Hepatocyte (in vitro differentiated cells): ENCODE results near the gene DNAH17. TPM values are rescaled to one million over a fixed set of nuclear protein-coding genes. Genes with fewer than 3 reads are reported as not detected.

Experiments used
- DNase-seq: peaks from one replicate; pipeline ENCODE4 v3.0.0-alpha.2; 2016; ENCODE audit warnings: low spot score
- H2AFZ ChIP-seq: fragments of 200-600 bp; sonication (generic); 2 replicates; pipeline ENCODE4 v1.6.0; 2016; ENCODE audit warnings: antibody characterized with exemption, mild to moderate bottlenecking
- H3K27ac ChIP-seq: fragments of 200-600 bp; sonication (generic); 2 replicates; pipeline ENCODE4 v1.5.1; 2016; ENCODE audit warnings: mild to moderate bottlenecking
- H3K27me3 ChIP-seq: fragments of 200-600 bp; sonication (generic); 2 replicates; pipeline ENCODE4 v1.6.1; 2016
- H3K36me3 ChIP-seq: fragments of 200-600 bp; sonication (generic); replicated peaks from 2 replicates; pipeline ENCODE4 v1.5.1; 2016; ENCODE audit warnings: low read depth; ENCODE audit not compliant: insufficient read depth
- H3K4me1 ChIP-seq: fragments of 200-600 bp; sonication (generic); 2 replicates; pipeline ENCODE4 v1.5.1; 2016; ENCODE audit warnings: mild to moderate bottlenecking, moderate library complexity; ENCODE audit not compliant: insufficient read depth
- H3K4me2 ChIP-seq: fragments of 200-600 bp; sonication (generic); 2 replicates; pipeline ENCODE4 v1.6.0; 2016
- H3K4me3 ChIP-seq: fragments of 200-600 bp; sonication (generic); 2 replicates; pipeline ENCODE4 v1.5.1; 2016; ENCODE audit warnings: mild to moderate bottlenecking
- H3K79me2 ChIP-seq: fragments of 200-600 bp; sonication (generic); 2 replicates; pipeline ENCODE4 v1.6.0; 2017; ENCODE audit warnings: mild to moderate bottlenecking
- H3K9me2 ChIP-seq: fragments of 200-600 bp; sonication (generic); replicated peaks from 2 replicates; pipeline ENCODE4 v1.6.0; 2017; ENCODE audit warnings: mild to moderate bottlenecking; ENCODE audit not compliant: insufficient read depth
- H3K9me3 ChIP-seq: fragments of 200-600 bp; sonication (generic); 2 replicates; pipeline ENCODE4 v1.5.1; 2016; ENCODE audit warnings: low read depth, mild to moderate bottlenecking
- H4K20me1 ChIP-seq: fragments of 200-600 bp; sonication (generic); 2 replicates; pipeline ENCODE4 v1.6.0; 2016; ENCODE audit warnings: mild to moderate bottlenecking; ENCODE audit not compliant: insufficient read depth, poor library complexity, severe bottlenecking
- EZH2 ChIP-seq: fragments of 200-600 bp; sonication (generic); IDR thresholded peaks from 2 replicates; pipeline ENCODE4 v1.6.1; 2016; ENCODE audit warnings: antibody characterized with exemption, mild to moderate bottlenecking, borderline replicate concordance
- EZH2phosphoT487 ChIP-seq: fragments of 200-600 bp; sonication (generic); IDR thresholded peaks from one replicate; pipeline ENCODE4 v1.6.1; 2018; ENCODE audit warnings: antibody characterized with exemption, mild to moderate bottlenecking, low read depth, moderate library complexity; ENCODE audit not compliant: unreplicated experiment, severe bottlenecking
- WGBS: methylation state at CpG from one replicate; pipeline ENCODE4 v1.1.6; 2016; ENCODE audit warnings: low lambda C conversion rate; ENCODE audit errors: missing lambda C conversion rate; 5-methylcytosine and 5-hydroxymethylcytosine counted together
- polyA plus RNA-seq: library from polyadenylated mRNA; unstranded; fragments of >200 nt; fragmentation: Nextera tagmentation; extraction: Ambion mirVana; gene quantifications from 2 replicates; pipeline ENCODE4 v1.2.1, GENCODE V29; 2016
- total RNA-seq: library from RNA; depleted of rRNA; stranded (reverse); fragments of >200 nt; gene quantifications from 2 replicates; pipeline ENCODE4 v1.2.3, GENCODE V29; 2014
- TF ChIP-seq, protein P1 (sequence below): fragments of 200-600 bp; sonication (generic); IDR thresholded peaks from 2 replicates; pipeline ENCODE4 v1.5.1; 2016; ENCODE audit warnings: antibody characterized with exemption, mild to moderate bottlenecking; ENCODE audit not compliant: poor library complexity

The DNAH17 gene
- total and polyA plus RNA-seq, 2 experiments from 2014 or later, result 0.20 to 1.5 TPM

DNA sequence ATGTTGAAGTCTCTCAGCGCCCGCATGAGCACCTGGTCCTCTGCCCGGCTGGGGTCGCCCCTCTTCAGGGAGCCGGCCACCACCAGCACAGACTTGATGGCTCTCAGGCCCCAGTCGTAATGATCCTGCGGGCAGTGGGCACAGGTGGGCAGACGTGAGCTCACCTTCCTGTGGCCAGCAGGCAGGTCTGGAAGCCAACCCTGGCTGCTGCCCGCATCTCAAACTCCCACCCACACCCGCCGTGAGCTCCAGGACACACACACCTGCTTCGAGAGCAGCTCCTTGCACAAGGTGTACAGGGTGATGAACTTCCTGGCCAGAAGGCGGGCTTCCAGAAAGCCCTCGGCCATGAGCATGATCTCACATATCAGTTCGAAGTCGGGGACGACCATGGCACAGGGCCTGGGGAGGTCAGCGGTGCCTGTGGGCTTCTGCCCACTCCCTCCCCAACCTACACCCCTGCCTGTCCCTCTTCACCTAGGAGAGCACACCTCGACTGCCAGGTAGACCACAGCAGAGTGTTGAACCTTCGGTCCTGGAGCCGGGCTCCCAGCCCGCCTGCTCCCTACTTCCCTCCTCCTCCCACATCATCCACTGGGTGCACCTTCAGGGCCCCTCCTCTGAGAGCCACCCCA is 82.4 kb downstream of the DNAH17 start:
- Histone ChIP-seq H3K36me3 (no peaks in the 10 kb centered on the region), H3K4me1 (no peaks in the 10 kb centered on the region), H3K4me2 (no peak overlapping the region), H2AFZ (no peak overlapping the region), H4K20me1 (no peaks in the 10 kb centered on the region), H3K79me2 (no peaks in the 10 kb centered on the region), H3K9me3 (no peaks in the 10 kb centered on the region), H3K4me3 (no peak overlapping the region), H3K27me3 (no peaks in the 10 kb centered on the region), H3K27ac (no peak overlapping the region), H3K9me2 (no peaks in the 10 kb centered on the region)
- no peak for DNase-seq
- no peak for TF ChIP-seq EZH2
- no peak for TF ChIP-seq EZH2phosphoT487
- TF ChIP-seq, protein P1, sequence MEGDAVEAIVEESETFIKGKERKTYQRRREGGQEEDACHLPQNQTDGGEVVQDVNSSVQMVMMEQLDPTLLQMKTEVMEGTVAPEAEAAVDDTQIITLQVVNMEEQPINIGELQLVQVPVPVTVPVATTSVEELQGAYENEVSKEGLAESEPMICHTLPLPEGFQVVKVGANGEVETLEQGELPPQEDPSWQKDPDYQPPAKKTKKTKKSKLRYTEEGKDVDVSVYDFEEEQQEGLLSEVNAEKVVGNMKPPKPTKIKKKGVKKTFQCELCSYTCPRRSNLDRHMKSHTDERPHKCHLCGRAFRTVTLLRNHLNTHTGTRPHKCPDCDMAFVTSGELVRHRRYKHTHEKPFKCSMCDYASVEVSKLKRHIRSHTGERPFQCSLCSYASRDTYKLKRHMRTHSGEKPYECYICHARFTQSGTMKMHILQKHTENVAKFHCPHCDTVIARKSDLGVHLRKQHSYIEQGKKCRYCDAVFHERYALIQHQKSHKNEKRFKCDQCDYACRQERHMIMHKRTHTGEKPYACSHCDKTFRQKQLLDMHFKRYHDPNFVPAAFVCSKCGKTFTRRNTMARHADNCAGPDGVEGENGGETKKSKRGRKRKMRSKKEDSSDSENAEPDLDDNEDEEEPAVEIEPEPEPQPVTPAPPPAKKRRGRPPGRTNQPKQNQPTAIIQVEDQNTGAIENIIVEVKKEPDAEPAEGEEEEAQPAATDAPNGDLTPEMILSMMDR, result no peak
- WGBS, result 93% methylated on average over 22 of the region's 22 CpGs

DNA sequence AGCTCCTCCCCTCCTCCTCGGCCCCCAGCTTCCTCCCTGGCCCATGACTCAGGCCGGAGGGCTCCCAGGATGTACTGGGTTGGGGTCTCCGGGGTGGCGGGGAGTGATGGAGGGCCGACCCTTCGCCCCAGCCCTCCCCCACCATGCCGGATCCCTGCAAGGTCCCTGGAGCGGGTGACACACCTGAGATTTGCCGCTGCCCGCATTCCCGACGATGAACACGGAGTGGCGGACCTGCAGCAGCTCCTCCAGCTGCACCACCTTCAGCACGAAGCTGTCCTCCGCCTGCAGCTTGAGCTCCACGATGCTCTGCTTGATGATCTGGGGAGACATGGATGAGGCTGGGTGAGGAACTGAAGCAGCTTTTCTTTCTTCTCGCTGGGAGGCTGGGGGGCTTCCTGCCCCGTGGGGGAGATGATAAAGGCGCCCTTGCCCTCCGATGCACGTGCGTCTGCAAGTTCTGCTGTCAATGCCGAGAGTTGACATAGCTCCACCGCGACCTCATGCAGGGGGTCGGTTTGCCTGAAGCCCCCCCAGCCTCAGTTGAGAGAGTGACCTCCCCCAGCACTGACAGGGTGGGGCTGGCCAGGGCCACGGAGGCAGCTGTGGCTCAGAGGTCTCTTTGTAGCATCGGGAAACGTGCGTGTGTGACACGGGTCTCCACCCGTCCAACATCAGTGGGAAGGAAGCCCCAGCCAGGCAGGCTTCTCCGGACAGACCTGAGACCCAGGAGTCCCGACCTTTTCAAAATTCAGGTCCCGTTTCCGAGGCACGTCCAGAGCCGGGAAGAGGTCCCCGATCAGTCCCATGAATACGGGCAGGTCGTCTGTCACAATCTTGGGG is 83.1 kb downstream of the DNAH17 start:
- Histone ChIP-seq H4K20me1 (no peaks in the 10 kb centered on the region), H3K27ac (no peak overlapping the region), H3K9me3 (no peaks in the 10 kb centered on the region), H3K4me3 (no peak overlapping the region), H3K79me2 (no peaks in the 10 kb centered on the region), H3K27me3 (no peaks in the 10 kb centered on the region), H3K4me2 (no peak overlapping the region), H2AFZ (no peak overlapping the region), H3K9me2 (no peaks in the 10 kb centered on the region), H3K36me3 (no peaks in the 10 kb centered on the region), H3K4me1 (no peaks in the 10 kb centered on the region)
- WGBS, result 85% methylated on average over 42 of the region's 42 CpGs
- no peak for DNase-seq
- TF ChIP-seq EZH2phosphoT487, result no peak
- TF ChIP-seq EZH2, result no peak
- TF ChIP-seq, protein P1, result no peak

- Histone ChIP-seq H3K4me2 (no peak overlapping the region), H3K9me3 (no peaks in the 10 kb centered on the region)
- WGBS, result 77% methylated on average over 9 of the region's 9 CpGs
These were observed 83.7 kb downstream of the DNAH17 start for GRCh38 chr17:78493450-78493849.

More at GRCh38 chr17:78493450-78493849, 83.7 kb downstream of the DNAH17 start:
- Histone ChIP-seq H3K27ac (no peak overlapping the region), H3K27me3 (no peaks in the 10 kb centered on the region), H3K36me3 (no peaks in the 10 kb centered on the region), H3K79me2 (no peaks in the 10 kb centered on the region), H2AFZ (no peak overlapping the region), H3K9me2 (no peaks in the 10 kb centered on the region), H3K4me3 (no peak overlapping the region), H3K4me1 (no peaks in the 10 kb centered on the region), H4K20me1 (no peaks in the 10 kb centered on the region)
- TF ChIP-seq EZH2phosphoT487 (no peak), EZH2 (no peak)
- TF ChIP-seq, protein P1, result no peak
- DNase-seq, result no peak
